ENCODE data around the gene ZC3HAV1. TPM values are rescaled to one million over a fixed set of nuclear protein-coding genes. Genes with fewer than 3 reads are reported as not detected.
A peak's percentile ranks its signal among the peaks of the same experiment; 100 is the strongest.
"Not testable (repeated sequence)": the region's sequence is repeated elsewhere in the genome, so short reads cannot be mapped to it uniquely, and the experiment has no call there.

ZC3HAV1 gene
- total RNA-seq, 6 donors from 2014 or later = 30.2 to 47.6 (median 33.5) TPM

- H3K27me3 ChIP-seq = no peaks in the 10 kb centered on the region
- 82% methylated on average over 5 of the region's 5 CpGs for WGBS, 2 donors
- no peak for TF ChIP-seq EP300 (IDR thresholded peaks at IDR 0.05)
- H3K36me3 ChIP-seq = peaks cover 9 to 92% (median 59%) of the 10 kb centered on the region in 4 donors
- no peaks in the 10 kb centered on the region for H3K9me3 ChIP-seq
- no peak overlapping the region for H3K4me3 ChIP-seq
- peaks cover 0 to 15% (median 8%) of the 10 kb centered on the region in 4 donors for H3K4me1 ChIP-seq
- H3K27ac ChIP-seq = peak overlapping the region in 3 of 4 donors; percentile 16 to 71 (median 21)
- ATAC-seq (ENCODE audit: low FRiP score in 2 of 2) = no peak
- no peak for DNase-seq
These were observed 48.8 kb downstream of the ZC3HAV1 start for GRCh38 chr7:139060695-139061237.

- Histone ChIP-seq H3K36me3 (peaks cover 8 to 92% (median 58%) of the 10 kb centered on the region in 4 donors), H3K9me3 (no peaks in the 10 kb centered on the region), H3K27me3 (no peaks in the 10 kb centered on the region), H3K4me3 (no peak overlapping the region), H3K27ac (peak overlapping the region in 3 of 4 donors; percentile 48 to 71 (median 58)), H3K4me1 (peaks cover 0 to 15% (median 8%) of the 10 kb centered on the region in 4 donors)
- DNase-seq (no peak), ATAC-seq (ENCODE audit: low FRiP score in 2 of 2) (no peak)
- TF ChIP-seq POLR2AphosphoS5 (IDR thresholded peaks at IDR 0.05) (no peak), POLR2A (IDR thresholded peaks at IDR 0.05) (no peak), EP300 (IDR thresholded peaks at IDR 0.05) (no peak)
- TF ChIP-seq, protein P1, sequence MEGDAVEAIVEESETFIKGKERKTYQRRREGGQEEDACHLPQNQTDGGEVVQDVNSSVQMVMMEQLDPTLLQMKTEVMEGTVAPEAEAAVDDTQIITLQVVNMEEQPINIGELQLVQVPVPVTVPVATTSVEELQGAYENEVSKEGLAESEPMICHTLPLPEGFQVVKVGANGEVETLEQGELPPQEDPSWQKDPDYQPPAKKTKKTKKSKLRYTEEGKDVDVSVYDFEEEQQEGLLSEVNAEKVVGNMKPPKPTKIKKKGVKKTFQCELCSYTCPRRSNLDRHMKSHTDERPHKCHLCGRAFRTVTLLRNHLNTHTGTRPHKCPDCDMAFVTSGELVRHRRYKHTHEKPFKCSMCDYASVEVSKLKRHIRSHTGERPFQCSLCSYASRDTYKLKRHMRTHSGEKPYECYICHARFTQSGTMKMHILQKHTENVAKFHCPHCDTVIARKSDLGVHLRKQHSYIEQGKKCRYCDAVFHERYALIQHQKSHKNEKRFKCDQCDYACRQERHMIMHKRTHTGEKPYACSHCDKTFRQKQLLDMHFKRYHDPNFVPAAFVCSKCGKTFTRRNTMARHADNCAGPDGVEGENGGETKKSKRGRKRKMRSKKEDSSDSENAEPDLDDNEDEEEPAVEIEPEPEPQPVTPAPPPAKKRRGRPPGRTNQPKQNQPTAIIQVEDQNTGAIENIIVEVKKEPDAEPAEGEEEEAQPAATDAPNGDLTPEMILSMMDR (IDR thresholded peaks at IDR 0.05) = no peak
- 46 to 47% methylated on average over 1 of the region's 1 CpG for WGBS, 2 donors
These were observed 49.6 kb downstream of the ZC3HAV1 start for GRCh38 chr7:139059905-139060304.

- H3K9me3 ChIP-seq = no peaks in the 10 kb centered on the region
- peak in 1 of 2 donors; percentile 89 for ATAC-seq (ENCODE audit: low FRiP score in 2 of 2)
- no peak overlapping the region for H3K4me3 ChIP-seq
- TF ChIP-seq POLR2AphosphoS5 (IDR thresholded peaks at IDR 0.05) (no peak), POLR2A (IDR thresholded peaks at IDR 0.05) (no peak), EP300 (IDR thresholded peaks at IDR 0.05) (no peak)
- TF ChIP-seq, protein P1 (IDR thresholded peaks at IDR 0.05) = no peak
- H3K36me3 ChIP-seq = peaks cover 14 to 92% (median 58%) of the 10 kb centered on the region in 4 donors
- no peak for DNase-seq
- WGBS, 2 donors = 28 to 37% methylated on average over 5 of the region's 5 CpGs
- H3K27me3 ChIP-seq = no peaks in the 10 kb centered on the region
- peak overlapping the region; percentile 48 to 71 (median 56) for H3K27ac ChIP-seq
- peaks cover 0 to 15% (median 8%) of the 10 kb centered on the region in 4 donors for H3K4me1 ChIP-seq
These were observed 50.6 kb downstream of the ZC3HAV1 start for GRCh38 chr7:139058943-139059342.

DNA sequence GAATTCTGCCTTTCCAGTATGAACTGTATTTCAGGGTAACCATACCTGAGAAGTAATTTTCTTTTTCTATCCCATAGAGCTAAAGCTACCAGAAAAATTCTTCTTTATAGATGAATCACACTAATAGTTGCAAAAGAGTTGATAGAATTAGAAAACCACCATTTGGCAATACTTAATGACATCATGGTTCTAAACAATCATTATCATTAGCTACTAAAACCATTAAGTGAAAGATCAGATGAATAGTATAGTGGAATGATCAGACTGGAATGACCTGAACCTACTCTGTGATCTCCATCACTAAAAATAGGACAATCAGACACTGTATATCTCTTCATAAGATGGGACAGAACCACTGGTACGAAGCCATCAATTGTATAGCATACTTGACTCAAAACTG is 53.8 kb downstream of the ZC3HAV1 start:
- DNase-seq (no peak), ATAC-seq (ENCODE audit: low FRiP score in 2 of 2) (no peak)
- no peaks in the 10 kb centered on the region for H3K9me3 ChIP-seq
- 84 to 100% methylated on average over 1 of the region's 1 CpG for WGBS, 2 donors
- H3K27ac ChIP-seq = no peak overlapping the region
- TF ChIP-seq, protein P1 (IDR thresholded peaks at IDR 0.05) = no peak
- no peak for TF ChIP-seq POLR2AphosphoS5 (IDR thresholded peaks at IDR 0.05)
- peaks cover 0 to 14% (median 7%) of the 10 kb centered on the region in 4 donors for H3K4me1 ChIP-seq
- no peak overlapping the region for H3K4me3 ChIP-seq
- peaks cover 17 to 92% (median 60%) of the 10 kb centered on the region in 4 donors for H3K36me3 ChIP-seq
- no peaks in the 10 kb centered on the region for H3K27me3 ChIP-seq

- H3K36me3 ChIP-seq = peaks cover 19 to 92% (median 63%) of the 10 kb centered on the region in 4 donors
These were observed 54.9 kb downstream of the ZC3HAV1 start for GRCh38 chr7:139054656-139055055.

GRCh38 chr7:139054101-139054500 is 55.4 kb downstream of the ZC3HAV1 start:
- Histone ChIP-seq H3K27ac (no peak overlapping the region), H3K36me3 (peaks cover 24 to 92% (median 69%) of the 10 kb centered on the region in 4 donors), H3K9me3 (no peaks in the 10 kb centered on the region), H3K27me3 (no peaks in the 10 kb centered on the region), H3K4me1 (peaks cover 0 to 8% (median 1%) of the 10 kb centered on the region in 4 donors), H3K4me3 (no peak overlapping the region)
- TF ChIP-seq POLR2AphosphoS5 (IDR thresholded peaks at IDR 0.05) (no peak), POLR2A (IDR thresholded peaks at IDR 0.05) (no peak), EP300 (IDR thresholded peaks at IDR 0.05) (no peak)
- TF ChIP-seq, protein P1 (IDR thresholded peaks at IDR 0.05) = no peak
- WGBS, 2 donors = 77 to 79% methylated on average over 2 of the region's 2 CpGs
- ATAC-seq (ENCODE audit: low FRiP score in 2 of 2) (no peak), DNase-seq (no peak)

More at GRCh38 chr7:139054656-139055055, 54.9 kb downstream of the ZC3HAV1 start:
- H3K4me1 ChIP-seq = peaks cover 0 to 12% (median 5%) of the 10 kb centered on the region in 4 donors
- not testable (repeated sequence) for H3K27ac ChIP-seq; H3K4me3 ChIP-seq; H3K9me3 ChIP-seq; H3K27me3 ChIP-seq; ATAC-seq (ENCODE audit: low FRiP score in 2 of 2)
- WGBS, 2 donors = 97 to 98% methylated on average over 14 of the region's 14 CpGs
- peak in 1 of 2 donors; percentile 51 for DNase-seq

All from upper lobe of left lung (tissue), 6 donors.